ENCODE data around the gene CRYBB3.

The CRYBB3 gene

DNA sequence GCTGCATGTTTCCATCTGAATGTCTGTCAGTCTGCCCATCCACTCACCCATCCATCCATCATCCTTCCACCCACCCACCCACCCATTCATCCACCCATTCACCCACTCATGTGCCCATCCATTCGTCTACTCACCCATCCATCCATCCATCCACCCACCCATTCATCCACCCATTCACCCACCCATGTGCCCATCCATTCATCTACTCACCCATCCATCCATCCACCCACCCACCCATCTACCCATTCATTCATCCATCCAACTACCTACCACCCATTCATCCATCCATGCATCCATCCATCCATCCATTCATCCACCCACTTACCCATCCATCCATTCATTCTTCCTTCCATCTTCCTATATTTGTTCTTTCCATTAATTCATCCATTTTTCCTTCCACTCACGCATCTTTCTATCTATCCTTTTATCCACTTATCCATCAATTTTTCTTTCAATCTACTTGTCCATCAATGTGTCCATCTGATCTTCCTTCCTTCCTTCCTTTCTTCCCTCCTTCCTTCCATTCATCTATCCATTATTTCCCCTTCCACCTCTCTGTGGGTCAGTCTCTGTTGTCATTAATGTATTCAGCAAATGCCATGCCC, 8.0 kb downstream of the CRYBB3 start:
- Histone ChIP-seq H3K4me3 (ENCODE audit: low read length in 2 of 2) (no peak overlapping the region), H3K9ac (ENCODE audit: low read length in 2 of 2) (no peak overlapping the region), H3K9me3 (ENCODE audit: control insufficient read depth in 2 of 2, low read length in 2 of 2) (no peaks in the 10 kb centered on the region), H3K27me3 (ENCODE audit: control insufficient read depth in 1 of 2, insufficient read depth in 2 of 2, low read length in 2 of 2) (peaks cover 0 to 2% of the 10 kb centered on the region in 2 donors), H3K4me1 (ENCODE audit: control insufficient read depth, insufficient read depth, low read length) (no peaks in the 10 kb centered on the region), H3K27ac (ENCODE audit: low read length) (no peak overlapping the region), H3K36me3 (ENCODE audit: control insufficient read depth in 2 of 2, insufficient read depth in 2 of 2, low read length in 2 of 2) (no peaks in the 10 kb centered on the region)

- peaks cover 0 to 3% of the 10 kb centered on the region in 2 donors for H3K9me3 ChIP-seq (ENCODE audit: control insufficient read depth in 2 of 2, low read length in 2 of 2)
- H3K27me3 ChIP-seq (ENCODE audit: control insufficient read depth in 1 of 2, insufficient read depth in 2 of 2, low read length in 2 of 2) = peaks cover 0 to 2% of the 10 kb centered on the region in 2 donors
- no peak overlapping the region for H3K27ac ChIP-seq (ENCODE audit: low read length)
- no peak overlapping the region for H3K4me3 ChIP-seq (ENCODE audit: low read length in 2 of 2)
- H3K36me3 ChIP-seq (ENCODE audit: control insufficient read depth in 2 of 2, insufficient read depth in 2 of 2, low read length in 2 of 2) = no peaks in the 10 kb centered on the region
- no peaks in the 10 kb centered on the region for H3K4me1 ChIP-seq (ENCODE audit: control insufficient read depth, insufficient read depth, low read length)
- no peak overlapping the region for H3K9ac ChIP-seq (ENCODE audit: low read length in 2 of 2)
Observed at GRCh38 chr22:25208328-25208727, 8.7 kb downstream of the CRYBB3 start.

DNA sequence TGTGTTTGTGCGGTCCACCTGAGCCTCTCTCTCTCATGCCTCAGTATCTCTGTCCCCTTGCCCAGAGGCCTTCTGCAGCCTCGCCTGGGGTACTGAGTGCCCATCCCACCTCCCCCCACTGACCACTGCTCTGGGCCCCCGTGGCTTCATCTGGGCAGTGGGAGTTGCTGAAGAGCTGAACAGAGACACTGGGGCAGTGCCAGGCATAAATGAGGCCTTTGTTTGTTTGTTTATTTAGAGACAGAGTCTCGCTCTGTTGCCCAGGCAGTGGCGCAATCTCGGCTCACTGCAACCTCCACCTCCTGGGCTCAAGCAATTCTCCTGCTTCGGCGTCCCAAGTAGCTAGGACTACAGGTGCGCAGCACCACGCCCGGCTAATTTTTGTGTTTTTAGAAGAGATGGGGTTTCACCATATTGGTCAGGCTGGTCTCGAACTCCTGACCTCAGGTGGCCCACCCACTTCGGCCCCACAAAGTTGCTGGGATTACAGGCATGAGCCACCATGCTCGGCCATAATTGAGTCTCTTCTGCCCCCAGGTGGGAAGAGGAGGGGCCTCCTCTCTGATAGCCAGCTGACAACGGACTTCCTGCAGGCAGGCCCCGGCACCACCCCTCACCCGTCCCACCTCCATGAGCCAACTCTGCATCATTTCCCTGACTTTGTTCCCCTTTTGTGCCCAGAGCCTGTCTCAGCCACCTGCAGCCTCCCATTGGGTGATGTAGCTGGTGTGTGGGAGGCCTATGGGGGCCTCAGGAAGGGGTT, 9.3 kb downstream of the CRYBB3 start:
- H3K9me3 ChIP-seq (ENCODE audit: control insufficient read depth in 2 of 2, low read length in 2 of 2) = peaks cover 0 to 5% of the 10 kb centered on the region in 2 donors
- no peak overlapping the region for H3K4me3 ChIP-seq (ENCODE audit: low read length in 2 of 2)
- no peak overlapping the region for H3K9ac ChIP-seq (ENCODE audit: low read length in 2 of 2)
- H3K27me3 ChIP-seq (ENCODE audit: control insufficient read depth in 1 of 2, insufficient read depth in 2 of 2, low read length in 2 of 2) = peaks cover 0 to 2% of the 10 kb centered on the region in 2 donors
- no peaks in the 10 kb centered on the region for H3K4me1 ChIP-seq (ENCODE audit: control insufficient read depth, insufficient read depth, low read length)
- H3K27ac ChIP-seq (ENCODE audit: low read length) = no peak overlapping the region
- H3K36me3 ChIP-seq (ENCODE audit: control insufficient read depth in 2 of 2, insufficient read depth in 2 of 2, low read length in 2 of 2) = no peaks in the 10 kb centered on the region

GRCh38 chr22:25210793-25211192, 11.1 kb downstream of the CRYBB3 start:
- Histone ChIP-seq H3K27ac (ENCODE audit: low read length) (no peak overlapping the region), H3K9me3 (ENCODE audit: control insufficient read depth in 2 of 2, low read length in 2 of 2) (peaks cover 0 to 5% of the 10 kb centered on the region in 2 donors), H3K4me3 (ENCODE audit: low read length in 2 of 2) (no peak overlapping the region), H3K9ac (ENCODE audit: low read length in 2 of 2) (no peak overlapping the region), H3K4me1 (ENCODE audit: control insufficient read depth, insufficient read depth, low read length) (no peaks in the 10 kb centered on the region), H3K36me3 (ENCODE audit: control insufficient read depth in 2 of 2, insufficient read depth in 2 of 2, low read length in 2 of 2) (no peaks in the 10 kb centered on the region), H3K27me3 (ENCODE audit: control insufficient read depth in 1 of 2, insufficient read depth in 2 of 2, low read length in 2 of 2) (peaks cover 0 to 2% of the 10 kb centered on the region in 2 donors)

DNA sequence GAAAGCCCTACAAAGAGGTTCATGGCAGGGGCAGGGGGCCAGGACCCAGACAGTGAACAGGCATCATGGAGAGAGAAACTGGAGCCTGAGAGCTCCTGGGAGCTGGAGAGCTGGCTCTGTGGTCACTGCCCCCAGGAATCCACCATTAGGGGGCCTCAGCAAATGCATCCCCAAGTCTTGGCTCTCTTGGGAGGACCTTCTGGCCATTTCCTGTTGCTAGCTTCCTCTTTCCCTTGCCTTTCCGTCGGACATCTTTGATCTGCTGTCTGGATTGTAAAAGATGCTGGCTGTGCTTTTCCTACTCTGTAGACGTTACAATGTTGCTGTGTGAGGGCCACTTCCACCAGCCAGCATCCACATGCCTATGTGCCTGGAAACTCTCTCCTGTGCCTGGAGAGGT, 12.7 kb downstream of the CRYBB3 start:
- Histone ChIP-seq H3K4me1 (ENCODE audit: control insufficient read depth, insufficient read depth, low read length) (no peaks in the 10 kb centered on the region), H3K9me3 (ENCODE audit: control insufficient read depth in 2 of 2, low read length in 2 of 2) (peaks cover 0 to 5% of the 10 kb centered on the region in 2 donors), H3K9ac (ENCODE audit: low read length in 2 of 2) (no peak overlapping the region), H3K27me3 (ENCODE audit: control insufficient read depth in 1 of 2, insufficient read depth in 2 of 2, low read length in 2 of 2) (peaks cover 0 to 2% of the 10 kb centered on the region in 2 donors), H3K36me3 (ENCODE audit: control insufficient read depth in 2 of 2, insufficient read depth in 2 of 2, low read length in 2 of 2) (no peaks in the 10 kb centered on the region), H3K27ac (ENCODE audit: low read length) (no peak overlapping the region), H3K4me3 (ENCODE audit: low read length in 2 of 2) (no peak overlapping the region)

GRCh38 chr22:25213221-25213620, 13.6 kb downstream of the CRYBB3 start:
- Histone ChIP-seq H3K36me3 (ENCODE audit: control insufficient read depth in 2 of 2, insufficient read depth in 2 of 2, low read length in 2 of 2) (no peaks in the 10 kb centered on the region), H3K9ac (ENCODE audit: low read length in 2 of 2) (no peak overlapping the region), H3K4me1 (ENCODE audit: control insufficient read depth, insufficient read depth, low read length) (no peaks in the 10 kb centered on the region), H3K9me3 (ENCODE audit: control insufficient read depth in 2 of 2, low read length in 2 of 2) (peaks cover 0 to 5% of the 10 kb centered on the region in 2 donors), H3K27me3 (ENCODE audit: control insufficient read depth in 1 of 2, insufficient read depth in 2 of 2, low read length in 2 of 2) (peaks cover 0 to 3% of the 10 kb centered on the region in 2 donors), H3K27ac (ENCODE audit: low read length) (no peak overlapping the region), H3K4me3 (ENCODE audit: low read length in 2 of 2) (no peak overlapping the region)

DNA sequence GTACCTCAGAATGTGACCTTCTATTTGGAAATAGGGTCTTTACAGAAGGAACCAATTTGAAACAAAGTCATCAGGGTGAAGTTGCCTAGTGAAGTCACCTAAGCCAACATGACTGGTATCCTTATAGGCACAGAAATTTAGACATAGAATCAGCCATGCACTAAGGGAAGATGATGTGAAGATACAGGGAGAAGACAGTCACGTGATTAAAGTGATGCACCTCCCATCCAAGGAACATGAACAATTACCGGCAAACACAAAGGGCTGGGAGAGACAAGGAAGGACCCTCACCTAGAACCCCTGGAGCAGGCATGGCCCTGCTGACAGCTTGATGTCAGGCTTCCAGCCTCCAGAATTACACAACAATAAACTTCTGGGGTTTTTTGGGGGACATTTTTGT, 16.6 kb downstream of the CRYBB3 start:
- Histone ChIP-seq H3K9me3 (ENCODE audit: control insufficient read depth in 2 of 2, low read length in 2 of 2) (peaks cover 0 to 5% of the 10 kb centered on the region in 2 donors), H3K27ac (ENCODE audit: low read length) (no peak overlapping the region), H3K4me3 (ENCODE audit: low read length in 2 of 2) (no peak overlapping the region), H3K36me3 (ENCODE audit: control insufficient read depth in 2 of 2, insufficient read depth in 2 of 2, low read length in 2 of 2) (no peaks in the 10 kb centered on the region), H3K9ac (ENCODE audit: low read length in 2 of 2) (no peak overlapping the region), H3K27me3 (ENCODE audit: control insufficient read depth in 1 of 2, insufficient read depth in 2 of 2, low read length in 2 of 2) (peaks cover 4 to 6% of the 10 kb centered on the region in 2 donors), H3K4me1 (ENCODE audit: control insufficient read depth, insufficient read depth, low read length) (no peaks in the 10 kb centered on the region)

DNA sequence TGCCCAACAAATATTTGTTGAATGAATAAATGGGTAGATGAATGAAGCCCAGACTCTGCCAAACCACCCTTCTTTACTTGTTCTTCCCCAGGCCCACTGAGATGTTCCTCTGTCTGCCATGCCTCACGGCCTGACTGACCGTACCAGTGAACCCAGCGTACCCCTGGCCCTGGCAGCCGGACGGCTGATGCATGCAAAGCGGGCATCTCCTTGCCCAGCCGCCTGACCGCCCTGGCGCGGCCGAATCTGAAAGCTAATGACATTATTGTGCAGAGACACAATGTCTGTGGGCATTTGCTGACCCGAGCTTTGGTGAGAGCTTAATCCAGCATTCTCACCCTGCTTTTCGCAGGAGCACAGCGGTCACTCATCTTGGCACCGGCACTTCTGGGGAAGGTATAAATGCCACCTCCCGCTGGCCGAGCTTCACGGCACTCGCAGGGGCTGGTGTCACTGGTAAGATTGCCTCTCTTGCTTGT, 19.6 kb downstream of the CRYBB3 start, which contains the start of gene CRYBB2:
TSS of gene CRYBB2 (plus strand) at position 429 of the 479 bp plus-strand sequence. CDS start 1,791 bp downstream, outside the sequence.
- H3K27me3 ChIP-seq (ENCODE audit: control insufficient read depth in 1 of 2, insufficient read depth in 2 of 2, low read length in 2 of 2) = peaks cover 4 to 6% of the 10 kb centered on the region in 2 donors
- H3K36me3 ChIP-seq (ENCODE audit: control insufficient read depth in 2 of 2, insufficient read depth in 2 of 2, low read length in 2 of 2) = no peaks in the 10 kb centered on the region
- H3K4me1 ChIP-seq (ENCODE audit: control insufficient read depth, insufficient read depth, low read length) = no peaks in the 10 kb centered on the region
- H3K9me3 ChIP-seq (ENCODE audit: control insufficient read depth in 2 of 2, low read length in 2 of 2) = no peaks in the 10 kb centered on the region
- H3K4me3 ChIP-seq (ENCODE audit: low read length in 2 of 2) = no peak within 1 kb of the TSS
- no peak within 1 kb of the TSS for H3K27ac ChIP-seq (ENCODE audit: low read length)
- H3K9ac ChIP-seq (ENCODE audit: low read length in 2 of 2) = no peak within 1 kb of the TSS

DNA sequence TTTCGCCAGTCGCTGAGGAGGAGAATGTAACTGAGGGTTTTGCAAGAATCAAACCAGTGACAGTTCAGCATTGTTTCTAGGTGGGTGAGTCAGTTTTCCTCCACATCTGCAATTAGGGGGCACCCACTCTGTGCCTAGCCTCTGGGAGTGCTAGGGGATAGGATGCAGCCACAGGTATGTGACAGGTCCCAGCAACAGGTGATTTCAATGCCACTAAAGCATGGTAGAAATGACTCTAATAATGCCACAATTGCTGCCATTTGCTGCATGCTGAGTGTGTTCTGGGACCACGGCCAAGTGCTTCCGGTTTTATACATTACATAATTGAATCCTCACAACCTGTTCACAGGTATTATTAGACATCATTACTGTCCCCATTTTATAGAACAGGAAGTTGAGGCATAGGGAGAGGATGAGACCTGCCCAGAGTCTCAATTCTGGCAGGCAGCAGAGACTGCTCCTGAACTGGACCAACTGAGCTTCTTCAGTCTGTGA, 20.3 kb downstream of the CRYBB3 start:
- no peaks in the 10 kb centered on the region for H3K9me3 ChIP-seq (ENCODE audit: control insufficient read depth in 2 of 2, low read length in 2 of 2)
- H3K27me3 ChIP-seq (ENCODE audit: control insufficient read depth in 1 of 2, insufficient read depth in 2 of 2, low read length in 2 of 2) = peaks cover 5 to 6% of the 10 kb centered on the region in 2 donors
- no peak overlapping the region for H3K9ac ChIP-seq (ENCODE audit: low read length in 2 of 2)
- H3K36me3 ChIP-seq (ENCODE audit: control insufficient read depth in 2 of 2, insufficient read depth in 2 of 2, low read length in 2 of 2) = no peaks in the 10 kb centered on the region
- H3K4me1 ChIP-seq (ENCODE audit: control insufficient read depth, insufficient read depth, low read length) = no peaks in the 10 kb centered on the region
- no peak overlapping the region for H3K27ac ChIP-seq (ENCODE audit: low read length)
- H3K4me3 ChIP-seq (ENCODE audit: low read length in 2 of 2) = no peak overlapping the region

DNA sequence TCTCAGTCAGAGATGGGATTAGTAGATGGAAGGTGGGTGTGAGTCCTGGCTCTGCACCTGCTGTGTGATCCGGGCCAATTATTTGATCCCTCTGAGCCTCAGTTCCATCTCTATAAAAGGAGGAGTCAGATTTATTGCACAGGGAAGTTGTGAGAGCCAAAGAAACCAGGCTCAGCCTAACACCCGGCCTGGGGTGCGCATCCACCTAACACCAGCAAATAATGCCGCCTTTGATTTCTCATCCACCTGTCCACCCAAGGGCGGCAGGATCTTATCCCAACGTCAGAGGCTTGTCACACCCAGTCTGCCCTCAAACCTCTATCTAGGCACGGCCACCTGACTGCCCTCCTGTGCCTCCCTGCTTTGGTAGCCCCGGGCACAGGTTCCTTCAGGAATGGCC, 22.1 kb downstream of the CRYBB3 start:
- Histone ChIP-seq H3K4me1 (ENCODE audit: control insufficient read depth, insufficient read depth, low read length) (no peaks in the 10 kb centered on the region), H3K27me3 (ENCODE audit: control insufficient read depth in 1 of 2, insufficient read depth in 2 of 2, low read length in 2 of 2) (peaks cover 6 to 9% of the 10 kb centered on the region in 2 donors), H3K27ac (ENCODE audit: low read length) (no peak overlapping the region), H3K9ac (ENCODE audit: low read length in 2 of 2) (no peak overlapping the region), H3K4me3 (ENCODE audit: low read length in 2 of 2) (no peak overlapping the region), H3K9me3 (ENCODE audit: control insufficient read depth in 2 of 2, low read length in 2 of 2) (no peaks in the 10 kb centered on the region), H3K36me3 (ENCODE audit: control insufficient read depth in 2 of 2, insufficient read depth in 2 of 2, low read length in 2 of 2) (no peaks in the 10 kb centered on the region)

Data from stomach smooth muscle (tissue), 2 donors.